Transverse colon (tissue), 4 donors: Measurements from ENCODE around the gene UBASH3A.

Experiments
- EP300 ChIP-seq: sonication (generic); formaldehyde crosslinking; IDR thresholded peaks from one replicate; pipeline ENCODE4 v1.6.1; 2017; ENCODE audit warnings: antibody characterized with exemption, low read depth
- POLR2A ChIP-seq: fragments of 450-650 bp; IDR thresholded peaks from one replicate; pipeline ENCODE4 v1.6.1; 2016; ENCODE audit warnings: antibody characterized with exemption, mild to moderate bottlenecking, moderate library complexity
- POLR2AphosphoS5 ChIP-seq, 3 donors: sonication (generic); formaldehyde crosslinking; IDR thresholded peaks; one replicate each; pipeline ENCODE4 v1.6.1; 2016; ENCODE audit warnings: antibody characterized with exemption in 3 of 3
- TF ChIP-seq, protein P1 (sequence below), 5 experiments: fragments of 200-600 bp in 3 of 5; fragments of 450-650 bp in 2 of 5; sonication (generic) in 3 of 5; IDR thresholded peaks; 1 replicate in 2 of 5; 2 replicates in 3 of 5; pipeline ENCODE4 v1.5.1; 2016 to 2017; ENCODE audit warnings: antibody characterized with exemption in 5 of 5, inconsistent platforms in 3 of 5, mild to moderate bottlenecking in 2 of 5, moderate library complexity in 1 of 5

GRCh38 chr21:42391297-42391696, 12.4 kb upstream of the UBASH3A start:
- TF ChIP-seq POLR2A, result no peak
- TF ChIP-seq, protein P1, sequence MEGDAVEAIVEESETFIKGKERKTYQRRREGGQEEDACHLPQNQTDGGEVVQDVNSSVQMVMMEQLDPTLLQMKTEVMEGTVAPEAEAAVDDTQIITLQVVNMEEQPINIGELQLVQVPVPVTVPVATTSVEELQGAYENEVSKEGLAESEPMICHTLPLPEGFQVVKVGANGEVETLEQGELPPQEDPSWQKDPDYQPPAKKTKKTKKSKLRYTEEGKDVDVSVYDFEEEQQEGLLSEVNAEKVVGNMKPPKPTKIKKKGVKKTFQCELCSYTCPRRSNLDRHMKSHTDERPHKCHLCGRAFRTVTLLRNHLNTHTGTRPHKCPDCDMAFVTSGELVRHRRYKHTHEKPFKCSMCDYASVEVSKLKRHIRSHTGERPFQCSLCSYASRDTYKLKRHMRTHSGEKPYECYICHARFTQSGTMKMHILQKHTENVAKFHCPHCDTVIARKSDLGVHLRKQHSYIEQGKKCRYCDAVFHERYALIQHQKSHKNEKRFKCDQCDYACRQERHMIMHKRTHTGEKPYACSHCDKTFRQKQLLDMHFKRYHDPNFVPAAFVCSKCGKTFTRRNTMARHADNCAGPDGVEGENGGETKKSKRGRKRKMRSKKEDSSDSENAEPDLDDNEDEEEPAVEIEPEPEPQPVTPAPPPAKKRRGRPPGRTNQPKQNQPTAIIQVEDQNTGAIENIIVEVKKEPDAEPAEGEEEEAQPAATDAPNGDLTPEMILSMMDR (IDR thresholded peaks at IDR 0.05), result no peak
- no peak for TF ChIP-seq POLR2AphosphoS5 (IDR thresholded peaks at IDR 0.05)
- no peak for TF ChIP-seq EP300
